MV-4-11 (cell line): ENCODE measurements around the gene SUN2.

Experiments
- DNase-seq: peaks from one replicate; lab custom pipeline; 2025; lab: John Stamatoyannopoulos, UW

The SUN2 gene

DNA sequence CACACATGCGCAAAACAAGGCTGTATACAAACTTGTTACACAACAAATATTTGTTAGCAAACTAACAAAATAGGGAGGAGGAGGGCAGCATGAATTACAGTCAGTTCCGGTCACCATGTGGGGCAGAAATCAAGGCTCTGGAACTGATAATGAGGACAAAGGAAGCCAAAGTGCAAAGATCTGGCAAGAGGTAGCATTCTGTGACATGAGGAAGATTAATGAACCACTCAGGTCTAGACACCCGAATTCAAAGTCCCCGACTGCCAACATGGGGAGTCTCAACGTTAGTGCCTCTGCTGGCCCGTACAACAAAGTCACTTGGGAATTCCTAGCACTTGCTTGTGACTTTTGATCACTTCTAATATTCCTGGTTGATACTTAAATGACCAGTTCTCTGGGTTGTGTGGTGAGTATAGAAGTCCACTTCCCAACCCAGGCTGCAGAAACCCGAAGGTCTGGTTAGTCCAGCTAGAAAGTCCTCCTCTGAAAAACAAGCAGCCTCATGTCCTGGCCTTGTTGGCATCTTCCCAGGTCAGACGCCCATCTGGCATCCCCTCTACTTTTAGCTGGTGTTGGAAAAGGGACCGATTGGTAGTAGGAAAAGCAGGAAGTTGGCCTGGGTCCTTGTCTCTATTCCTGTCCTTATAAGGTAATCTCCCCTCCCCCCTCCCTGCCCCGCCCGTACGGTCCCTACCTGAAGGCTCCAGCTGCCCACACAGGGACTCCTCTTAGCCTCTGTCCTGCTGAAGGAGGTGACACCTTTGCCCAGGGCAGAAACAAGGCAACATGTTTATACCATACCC, 1.6 kb downstream of the SUN2 start:
- DNase-seq, result no peak

DNA sequence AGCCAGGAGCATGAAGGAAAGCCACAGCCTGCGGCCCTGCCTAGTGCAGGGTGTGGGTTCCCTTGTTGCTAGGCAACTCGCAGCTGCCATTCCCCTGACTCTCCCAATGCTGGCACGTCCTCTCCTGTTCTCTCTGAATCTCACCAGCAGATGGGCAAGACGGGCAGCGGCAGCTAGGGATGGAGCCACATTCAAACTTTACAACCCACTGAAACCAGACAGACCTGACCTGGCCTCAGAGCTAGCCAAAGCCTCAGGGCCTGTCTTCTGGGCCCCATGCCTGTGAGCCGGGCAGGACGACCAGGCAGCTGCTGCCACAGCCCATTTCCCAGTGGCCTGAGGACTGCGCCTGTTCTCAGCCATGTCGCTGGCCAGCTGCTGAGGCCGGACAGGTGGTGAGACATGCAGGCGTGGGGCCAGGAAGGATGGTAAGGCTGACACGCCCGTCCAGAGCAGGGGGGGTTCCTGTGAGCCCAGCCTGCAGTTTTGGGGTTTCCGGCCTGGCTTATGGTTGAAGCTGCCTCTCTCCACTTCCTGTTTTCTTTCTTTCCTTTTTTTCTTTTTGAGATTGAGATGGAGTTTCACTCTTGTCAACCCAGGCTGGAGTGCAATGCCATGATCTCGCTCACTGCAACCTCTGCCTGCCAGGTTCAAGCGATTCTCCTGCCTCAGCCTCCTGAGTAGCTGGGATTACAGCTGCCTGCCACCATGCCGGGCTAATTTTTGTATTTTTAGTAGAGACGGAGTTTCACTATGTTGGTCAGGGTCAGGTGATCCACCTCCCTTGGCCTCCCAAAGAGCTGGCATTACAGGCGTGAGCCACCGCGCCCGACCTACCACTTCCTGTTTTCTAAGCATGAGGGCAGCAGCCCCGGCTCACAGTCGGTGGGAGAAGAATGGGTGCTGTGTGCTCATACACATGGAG, 4.1 kb downstream of the SUN2 start:
- DNase-seq, result peak; percentile 96

DNA sequence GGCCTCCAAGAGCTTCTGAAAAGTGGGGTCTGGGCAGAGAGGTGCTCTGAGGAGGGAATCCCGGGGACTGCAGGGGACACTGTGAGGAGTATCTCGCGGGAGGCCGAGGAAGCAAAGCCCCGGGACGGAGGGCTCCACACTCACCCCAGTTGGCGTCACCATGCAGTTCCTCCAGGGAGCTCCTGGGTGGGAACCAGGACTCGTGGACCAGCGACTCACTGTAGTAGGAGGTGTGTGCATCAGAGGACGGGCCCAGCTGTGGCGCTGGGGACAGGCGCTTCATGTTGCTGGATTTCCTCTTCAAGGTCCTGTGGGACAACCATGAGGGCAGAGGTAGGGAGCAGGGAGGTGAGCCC, 4.8 kb downstream of the SUN2 start:
- no peak for DNase-seq

DNA sequence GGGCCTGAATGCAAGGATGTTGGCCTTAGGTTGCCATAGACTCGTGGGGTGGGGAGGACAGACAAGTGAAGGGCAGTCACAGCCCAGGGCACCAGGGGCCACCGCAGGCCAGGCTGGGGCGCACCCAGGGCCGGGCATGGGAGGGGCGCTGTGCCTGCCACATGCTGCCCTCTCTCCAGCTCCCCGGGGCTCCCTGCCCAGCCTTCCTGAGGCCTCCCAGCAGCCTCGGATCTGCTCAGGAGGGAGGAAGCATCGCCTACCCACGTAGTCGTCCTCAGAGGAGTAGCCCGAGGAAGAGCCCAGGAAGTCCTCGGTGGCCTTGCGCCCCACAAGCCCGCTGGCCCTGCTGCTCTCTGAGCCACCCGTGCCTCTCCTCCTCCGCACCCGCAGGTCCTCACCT, 5.2 kb downstream of the SUN2 start:
- no peak for DNase-seq

DNA sequence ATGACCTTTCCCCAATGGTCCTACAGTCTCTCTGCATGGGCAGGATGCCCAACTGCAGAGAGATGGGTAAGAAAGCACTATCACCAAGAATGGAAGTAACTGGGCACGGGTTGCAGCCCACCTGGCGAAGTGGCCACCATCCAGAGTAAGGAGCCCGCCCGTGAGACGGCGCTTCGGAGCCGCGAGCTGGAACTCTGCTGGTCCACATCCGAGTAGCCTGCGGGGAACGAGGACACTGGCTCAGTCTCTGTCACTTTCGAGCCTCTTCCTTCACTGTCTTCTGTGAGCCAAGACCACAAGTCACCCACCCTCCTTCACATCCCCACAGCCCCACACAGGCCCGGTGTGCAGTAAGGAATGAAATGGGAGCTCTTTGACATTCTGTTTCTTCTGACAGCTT, 5.7 kb downstream of the SUN2 start:
- no peak for DNase-seq

DNA sequence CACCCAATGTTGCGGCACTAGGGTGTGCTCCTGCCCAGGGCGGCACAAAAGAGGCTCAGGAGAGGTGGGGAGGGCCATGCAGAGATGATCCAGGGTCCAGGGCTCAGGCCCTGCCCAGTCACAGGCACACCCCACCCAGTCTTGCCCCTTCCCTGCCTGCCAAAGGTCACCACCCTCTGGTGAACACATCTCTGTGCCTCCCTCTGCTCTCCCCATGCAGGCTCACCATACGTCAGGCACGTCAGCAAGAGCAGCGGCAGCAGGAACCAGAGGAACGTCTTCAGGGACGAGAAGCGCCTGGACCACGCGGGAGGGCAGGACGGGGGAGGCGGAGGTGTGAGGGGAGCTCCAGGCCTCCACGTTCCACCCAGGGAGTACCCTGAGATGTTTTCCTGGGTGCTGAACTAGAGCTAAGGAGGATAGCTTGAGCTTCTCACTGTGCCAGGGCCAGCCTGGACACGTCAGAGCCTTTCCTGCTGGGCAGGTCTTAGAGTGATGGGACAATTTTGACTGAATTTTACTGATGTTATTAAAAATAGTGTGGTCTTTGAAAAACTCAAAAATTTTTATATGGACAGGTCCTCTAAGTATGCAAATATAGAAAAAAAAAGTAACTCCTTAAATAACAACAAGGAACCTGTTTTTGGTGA, 7.2 kb downstream of the SUN2 start:
- no peak for DNase-seq

DNA sequence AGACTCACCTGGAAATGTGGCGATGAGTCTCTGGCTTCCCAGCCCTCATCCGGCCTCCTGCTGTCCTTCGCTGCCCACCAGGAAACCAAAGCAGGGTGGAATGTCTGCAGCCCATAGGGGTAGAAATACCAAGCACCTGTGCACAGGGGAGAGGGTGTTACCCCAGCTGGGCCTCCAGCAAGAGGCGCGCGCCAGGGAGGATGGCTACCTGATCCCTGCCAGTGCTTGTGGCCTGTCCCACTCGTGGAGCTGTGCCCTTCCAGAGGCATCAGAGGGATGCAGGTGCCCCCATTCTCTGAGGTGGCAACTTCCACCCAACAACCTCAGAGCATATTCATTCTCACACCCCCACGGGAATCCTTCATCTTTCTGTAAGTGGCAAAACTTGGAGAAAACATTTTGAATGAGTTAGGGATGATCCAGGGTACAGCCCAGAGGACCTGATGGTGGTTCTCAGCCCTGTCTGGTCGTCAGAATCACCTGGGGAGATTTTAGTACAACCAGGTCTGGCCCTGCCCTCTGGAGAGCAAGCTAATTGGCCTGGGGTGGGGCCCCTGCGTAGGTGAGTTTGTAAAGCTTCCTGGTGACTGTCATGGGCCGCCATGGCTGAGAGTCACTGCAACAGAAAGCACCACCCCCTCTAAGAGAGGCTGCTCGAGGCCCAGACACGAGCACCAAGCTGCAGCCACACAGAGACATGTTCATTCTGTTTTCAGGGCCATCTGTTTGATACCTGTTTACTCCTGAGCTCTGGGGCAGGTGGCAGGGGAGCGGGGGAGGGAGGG, 9.9 kb downstream of the SUN2 start:
- DNase-seq, result no peak

DNA sequence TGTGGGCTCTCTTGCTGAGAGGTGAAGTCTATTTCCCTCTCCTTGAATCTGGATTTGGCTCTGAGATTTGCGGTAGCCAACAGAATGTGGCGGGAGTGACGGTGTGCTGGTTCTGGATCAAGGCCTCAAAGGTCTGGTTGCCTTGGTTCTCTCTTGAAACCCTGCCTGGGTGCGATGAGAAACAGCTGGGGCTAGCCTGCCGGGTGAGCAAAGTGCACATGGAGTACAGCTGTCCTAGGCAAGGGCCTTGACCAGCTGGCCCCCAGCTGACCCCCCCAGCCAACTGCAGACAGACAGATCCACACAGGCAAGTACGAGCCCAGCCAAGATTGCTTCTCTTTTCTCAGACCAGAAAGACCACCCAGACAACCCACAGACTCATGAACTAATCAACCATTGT, 10.8 kb downstream of the SUN2 start:
- DNase-seq, result no peak

DNA sequence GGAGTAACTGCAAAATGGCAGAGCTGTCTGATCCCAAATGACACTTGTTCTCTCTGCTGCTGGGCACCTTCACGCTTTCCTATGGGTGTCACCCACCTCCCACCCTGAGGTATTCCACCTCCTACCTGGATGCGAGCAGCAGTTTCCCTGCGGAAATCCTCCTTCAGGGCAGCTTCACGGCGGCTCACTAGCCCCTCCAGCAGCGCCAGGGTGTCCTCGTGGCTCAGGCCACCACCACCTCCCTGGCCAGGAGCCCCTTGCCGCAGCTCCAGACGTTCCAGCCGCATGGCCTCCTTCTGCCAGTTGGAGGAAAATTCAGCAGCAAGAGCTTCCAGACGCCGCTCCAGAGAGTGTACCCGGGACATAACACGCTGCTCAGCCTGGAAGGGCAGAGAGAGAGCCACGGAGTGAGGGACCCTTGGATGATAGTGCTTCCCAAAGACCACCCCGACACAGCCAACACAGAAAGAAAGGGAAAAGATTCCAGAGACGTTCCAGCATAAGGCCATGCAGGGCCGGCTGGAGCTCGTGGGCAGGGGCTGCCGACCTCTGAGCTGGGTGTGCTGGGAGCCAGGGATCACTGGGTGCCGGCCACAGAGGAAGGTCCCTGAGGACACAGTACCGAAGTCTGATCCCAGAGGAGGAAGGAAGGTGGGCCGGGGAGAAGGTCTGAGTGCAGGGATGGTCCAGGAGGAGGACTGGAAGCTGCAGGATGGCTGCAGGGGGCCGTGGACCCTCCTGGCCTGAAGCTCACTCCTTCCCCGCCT, 13.4 kb downstream of the SUN2 start:
- DNase-seq, result no peak

DNA sequence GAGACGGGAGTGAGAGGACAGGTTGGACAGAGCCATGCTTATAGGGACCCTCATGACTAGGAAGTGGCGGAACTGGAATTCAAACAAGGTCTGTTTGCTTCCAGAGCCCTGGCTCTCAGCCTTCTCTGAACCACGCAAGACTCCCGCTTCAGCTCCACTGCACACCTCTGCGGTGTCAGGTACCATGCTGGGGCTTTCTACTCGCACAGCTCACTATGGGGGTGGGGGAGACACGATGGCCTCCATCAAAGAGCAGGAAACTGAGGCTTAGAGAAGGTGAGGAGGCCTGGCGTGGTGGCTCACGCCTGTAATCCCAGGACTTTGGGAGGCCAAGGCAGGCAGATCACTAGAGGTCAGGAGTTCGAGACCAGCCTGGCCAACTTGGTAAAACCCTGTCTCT, 14.2 kb downstream of the SUN2 start:
- no peak for DNase-seq

DNA sequence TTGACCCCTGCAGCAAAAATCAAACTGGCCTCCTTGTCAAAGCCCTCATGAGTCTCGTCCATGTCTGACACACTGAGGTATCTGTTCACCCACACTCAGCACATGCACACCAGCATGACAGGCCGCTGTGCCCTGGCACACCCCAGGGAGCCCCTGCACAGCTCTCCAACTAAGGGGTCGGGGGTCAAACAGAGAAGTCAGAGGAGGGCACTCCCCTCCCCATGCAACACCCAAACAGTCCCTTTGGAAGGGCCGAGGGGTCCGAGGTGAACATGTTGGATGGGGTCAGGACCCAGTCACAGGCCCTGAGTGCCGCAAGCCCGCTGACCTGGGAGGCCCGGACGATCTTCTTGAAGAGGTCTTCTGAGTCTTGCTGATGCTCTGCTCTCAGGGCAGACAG, 14.6 kb downstream of the SUN2 start:
- no peak for DNase-seq

DNA sequence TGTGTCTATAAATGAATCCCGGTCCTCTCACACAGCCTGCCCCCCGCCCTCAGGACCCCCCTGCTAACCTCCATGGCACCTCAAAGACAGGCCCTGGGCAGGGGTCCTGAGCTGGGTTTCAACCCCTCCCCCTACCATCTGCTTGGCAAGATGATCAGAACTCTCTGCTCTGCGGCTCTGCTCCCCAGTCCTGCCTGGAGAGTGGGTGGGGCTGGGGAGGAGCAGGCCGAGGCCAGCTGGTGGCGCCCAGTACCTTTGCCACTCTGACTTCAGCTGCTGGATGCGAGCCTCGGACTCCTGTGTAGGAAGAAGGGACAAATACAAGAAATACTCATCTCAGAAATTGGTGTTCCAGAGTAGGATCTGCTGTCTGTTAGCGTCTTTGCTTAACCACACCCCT, 15.0 kb downstream of the SUN2 start:
- no peak for DNase-seq

DNA sequence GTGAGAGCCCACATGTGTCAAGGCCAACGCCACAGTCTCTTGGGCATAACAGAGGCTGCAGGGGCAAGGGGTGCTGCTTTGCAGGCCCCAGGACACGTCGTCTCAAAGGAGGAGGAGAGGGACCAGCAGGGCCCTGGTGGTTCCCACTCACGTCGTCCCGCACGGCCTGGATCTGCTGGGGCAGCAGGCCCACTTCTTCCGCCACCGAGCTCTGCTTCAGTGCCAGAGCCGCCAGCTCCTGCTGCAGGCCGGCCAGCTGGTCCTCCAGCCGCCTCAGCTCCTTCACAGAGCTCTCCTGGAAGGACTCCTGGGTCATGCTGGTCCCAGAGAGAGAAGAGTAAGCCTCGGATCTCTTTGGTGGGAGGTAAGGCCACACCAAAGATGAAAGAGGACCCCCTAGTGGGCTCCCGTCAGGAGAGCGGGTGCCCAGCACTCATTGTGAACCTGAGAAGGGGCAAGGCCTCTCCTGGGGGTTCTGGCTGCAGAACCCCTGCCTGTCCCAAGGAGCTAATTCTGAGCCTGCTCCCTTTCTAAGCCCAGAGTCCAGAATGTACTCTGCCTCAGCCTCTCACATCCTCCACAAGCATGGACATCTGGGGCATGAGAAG, 15.6 kb downstream of the SUN2 start:
- DNase-seq, result no peak

DNA sequence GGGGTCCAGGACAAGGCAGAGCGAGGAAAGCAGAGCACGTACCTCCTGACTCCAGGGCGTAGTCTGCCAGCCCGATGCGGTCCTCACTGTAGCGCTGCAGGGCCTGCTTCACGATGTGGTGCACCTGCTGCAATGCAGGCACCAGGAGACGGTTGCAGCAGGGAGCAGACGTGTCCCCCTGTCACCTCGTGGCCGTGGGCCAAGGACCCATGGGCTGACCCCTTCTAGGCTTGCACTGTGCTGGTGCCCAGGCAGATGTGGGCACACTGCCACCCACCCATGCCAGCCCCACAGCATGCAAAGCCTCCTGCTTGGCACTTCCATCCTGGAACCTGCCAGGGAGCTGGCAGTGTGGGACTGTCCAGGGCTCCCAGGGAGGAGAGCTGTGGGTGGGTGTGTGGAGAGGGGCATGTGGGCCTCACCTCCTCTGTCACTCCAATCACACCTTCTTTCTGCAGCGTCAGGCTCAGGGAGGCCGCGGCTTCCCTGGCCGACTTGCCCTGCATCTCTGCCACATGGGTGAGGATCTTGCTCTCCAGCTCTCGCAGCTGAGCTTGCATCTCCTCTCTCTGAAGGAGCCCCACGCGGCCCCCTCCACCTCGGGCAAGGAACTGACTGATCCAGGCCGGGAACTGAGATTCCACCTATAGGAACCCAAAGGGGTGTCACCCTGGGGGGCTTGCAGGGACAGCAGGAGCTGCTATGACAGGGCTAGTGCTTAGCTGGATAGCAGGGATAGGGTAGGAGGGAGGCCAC, 16.3 kb downstream of the SUN2 start:
- DNase-seq, result no peak

DNA sequence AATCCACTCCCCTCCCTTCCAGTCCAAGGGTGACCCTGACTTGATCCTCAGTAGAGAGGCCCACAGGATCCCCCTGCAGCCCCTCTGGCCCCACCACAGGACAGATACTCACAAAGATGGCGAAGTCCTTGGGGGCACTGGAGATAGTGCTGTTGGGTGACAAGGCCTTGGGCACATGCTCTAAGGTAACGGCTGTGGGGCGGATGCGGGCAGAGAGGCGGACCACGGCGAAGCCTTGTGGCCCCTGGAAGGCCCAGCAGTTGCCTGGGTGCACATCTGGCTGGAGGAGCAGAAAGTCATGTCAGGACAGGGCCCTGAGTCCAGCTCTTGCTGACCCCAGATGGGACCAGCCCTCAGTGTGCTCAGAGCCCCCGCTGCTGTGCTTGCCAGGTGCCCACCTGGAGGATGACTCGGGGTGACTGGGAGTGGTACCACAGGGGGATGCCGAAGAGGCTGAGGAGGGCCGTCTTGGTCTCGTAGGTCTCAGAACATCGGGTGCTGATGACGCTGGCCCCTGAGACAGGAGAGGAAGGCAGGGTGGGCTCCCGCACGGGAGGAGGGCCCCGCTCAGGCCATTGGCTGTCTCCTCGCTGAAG, 17.2 kb downstream of the SUN2 start:
- no peak for DNase-seq

DNA sequence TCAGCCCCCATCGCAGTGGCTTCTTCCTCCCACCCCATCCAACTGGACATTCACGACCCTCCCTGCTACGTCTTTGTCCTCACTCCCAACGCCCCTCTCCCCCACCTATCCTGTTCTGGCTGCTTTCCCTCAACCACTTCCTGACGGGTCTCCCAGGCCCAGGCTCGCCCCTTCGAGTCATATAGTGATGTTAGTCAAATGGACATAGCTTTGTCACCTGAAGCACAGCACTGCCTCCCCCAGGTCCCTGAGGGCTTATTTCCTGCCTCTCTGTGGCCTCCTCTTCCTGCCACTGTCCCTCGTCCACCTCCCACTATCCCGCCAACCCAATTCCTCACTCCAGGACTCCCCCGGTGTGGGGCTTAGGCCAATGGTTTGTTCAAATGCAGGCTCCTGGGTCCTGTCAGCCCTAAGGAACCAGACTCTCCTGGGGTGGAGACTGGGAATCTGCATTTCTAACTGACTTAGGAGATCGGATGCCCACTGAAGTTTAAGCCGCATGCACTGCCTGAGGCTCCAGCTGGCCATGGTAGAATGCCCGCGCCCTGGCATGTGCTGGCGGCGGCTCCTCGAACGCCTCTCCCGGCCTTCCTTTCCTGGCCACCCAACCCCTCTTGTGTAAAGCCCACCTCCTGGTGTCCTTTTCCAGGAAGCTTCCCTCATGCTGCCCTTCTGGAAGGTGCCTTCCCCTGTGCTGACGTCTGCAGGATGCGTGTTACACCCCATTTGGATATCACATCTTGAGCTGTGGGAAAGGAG, 18.3 kb downstream of the SUN2 start:
- DNase-seq, result no peak

DNA sequence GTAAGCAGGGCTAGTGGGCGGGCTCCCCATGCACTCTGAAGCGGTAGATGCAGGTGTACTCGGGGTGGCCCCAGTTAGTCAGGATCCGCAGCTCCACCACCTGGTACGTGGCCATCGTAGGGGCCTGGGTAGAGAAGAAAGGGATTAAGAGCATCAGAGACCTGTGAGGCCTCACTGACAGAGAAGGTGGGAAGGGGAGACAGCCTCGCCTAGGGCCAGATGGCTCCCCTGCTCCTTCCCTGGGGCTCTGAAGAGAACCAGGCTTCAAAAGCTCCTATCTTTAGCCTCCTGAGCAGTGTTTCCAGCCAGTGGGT, 19.6 kb downstream of the SUN2 start:
- DNase-seq, result no peak

DNA sequence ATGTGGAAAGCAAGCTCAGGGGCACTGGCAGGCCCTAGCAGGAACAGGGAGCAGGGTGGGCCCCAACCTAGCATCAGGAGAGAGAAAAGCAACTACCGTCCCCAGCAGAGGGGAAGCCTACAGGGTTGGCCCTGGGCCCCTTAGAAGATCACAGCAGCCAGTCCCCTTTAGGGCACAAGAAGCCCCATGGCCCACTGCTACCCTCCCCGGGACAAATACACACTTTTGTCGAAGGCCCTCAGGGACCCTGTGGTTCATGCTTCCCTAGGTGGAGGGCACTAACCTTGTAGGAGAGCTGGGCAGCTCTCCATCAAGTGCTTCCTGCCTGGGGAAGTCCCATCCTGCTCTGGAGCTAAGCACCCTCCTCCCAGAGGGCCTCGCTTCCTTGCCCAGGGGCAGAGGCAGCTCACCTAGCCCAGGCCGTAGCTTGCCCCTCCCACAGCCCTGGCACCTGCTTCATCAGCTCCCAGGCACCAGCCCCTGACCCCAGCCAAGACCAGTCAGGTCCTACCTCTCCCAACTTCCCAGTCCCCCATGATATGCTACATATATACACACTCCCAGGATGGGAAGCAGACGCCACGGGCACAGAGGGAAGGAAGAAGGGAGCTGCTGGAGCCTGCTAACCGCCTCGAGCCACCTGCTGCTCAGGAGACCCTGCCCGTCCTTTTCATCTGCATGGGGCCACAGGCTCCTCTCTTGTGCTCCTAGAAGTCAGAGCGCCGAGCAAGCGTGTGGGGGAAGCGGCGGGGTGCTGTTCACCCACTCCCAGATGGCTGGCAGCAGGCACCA, 20.1 kb downstream of the SUN2 start:
- DNase-seq, result no peak
